ENCODE data around the gene COL23A1.

GRCh38 chr5:178256746-178257145, 333.4 kb downstream of the COL23A1 start:
- TF ChIP-seq POLR2A (IDR thresholded peaks at IDR 0.05) = no peak
- no peak for TF ChIP-seq CTCF (IDR thresholded peaks at IDR 0.05)

All from tibial nerve (tissue), 3 donors.